SH-SY5Y (cell line): Measurements from ENCODE around the gene IVD.

Source experiments
- GATA2 ChIP-seq: IDR thresholded peaks from 2 replicates; pipeline ENCODE4 v1.6.1; 2011; ENCODE audit warnings: mild to moderate bottlenecking, low read depth, low read length
- GATA3 ChIP-seq: IDR thresholded peaks from 2 replicates; pipeline ENCODE4 v1.6.1; 2011; ENCODE audit warnings: low read depth, mild to moderate bottlenecking, low read length, moderate library complexity

DNA sequence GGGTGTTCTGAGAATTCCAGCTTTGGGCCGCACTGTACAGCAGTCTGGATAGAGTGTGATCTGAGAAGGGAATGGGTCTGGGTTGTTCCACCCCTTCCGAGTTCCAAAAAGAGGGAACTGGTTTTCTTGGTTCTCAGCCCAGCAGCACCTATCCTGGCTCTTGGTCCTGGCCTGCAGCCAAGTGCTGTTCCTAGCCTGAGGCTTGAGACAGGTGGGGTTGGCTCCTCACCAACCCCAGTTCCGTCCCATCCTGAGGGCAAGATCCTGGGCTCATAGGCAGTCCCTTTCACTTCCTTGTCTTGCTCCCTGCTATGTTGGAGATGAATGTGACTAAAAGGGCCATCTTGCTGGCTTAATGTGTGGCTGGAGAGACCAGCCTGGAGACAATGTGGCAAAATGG lies 15.2 kb downstream of the IVD start:
- TF ChIP-seq GATA2 (no peak), GATA3 (no peak)
